Common myeloid progenitor, CD34-positive (primary cell): ENCODE results near the gene PCP4L1.

Experiments
- CTCF ChIA-PET: fragments of 350-600 bp; sonication (Branson Sonifier 250); formaldehyde crosslinking; loops from one replicate; lab custom pipeline; 2021; ENCODE audit warnings: antibody characterized with exemption; lab: Charles Lee
- POLR2A ChIA-PET: fragments of 350-600 bp; sonication (Branson Sonifier 250); formaldehyde crosslinking; loops from one replicate; lab custom pipeline; 2021; ENCODE audit warnings: antibody characterized with exemption; lab: Charles Lee
- DNase-seq, 3 donors: peaks; one replicate each; pipeline versions ENCODE4 v3.0.0 to v3.0.0-alpha.2; 2013
- H3K27ac ChIP-seq, 2 experiments: 1 replicate in 1 of 2; 2 replicates in 1 of 2; pipeline ENCODE4 v1.7.0; 2013; ENCODE audit warnings: inconsistent platforms in 2 of 2, low read length in 2 of 2, mild to moderate bottlenecking in 2 of 2, low read depth in 1 of 2, moderate library complexity in 1 of 2; ENCODE audit not compliant: severe bottlenecking in 2 of 2, insufficient read depth in 1 of 2, poor library complexity in 1 of 2
- H3K27me3 ChIP-seq, 5 experiments: replicated peaks in 2 of 5; 1 replicate in 3 of 5; 2 replicates in 2 of 5; pipeline versions ENCODE4 v1.6.1 to v1.7.0; 2013; ENCODE audit warnings: low read length in 4 of 5, mild to moderate bottlenecking in 2 of 5, moderate library complexity in 2 of 5, inconsistent platforms in 1 of 5; ENCODE audit not compliant: insufficient read depth in 5 of 5, control insufficient read depth in 4 of 5
- H3K36me3 ChIP-seq, 4 experiments: 1 replicate in 2 of 4; 2 replicates in 2 of 4; pipeline versions ENCODE4 v1.6.1 to v1.7.0; 2013; ENCODE audit warnings: low read length in 3 of 4, control low read depth in 1 of 4, mild to moderate bottlenecking in 1 of 4; ENCODE audit not compliant: control insufficient read depth in 4 of 4, insufficient read depth in 4 of 4
- H3K4me1 ChIP-seq, 4 experiments: 1 replicate in 3 of 4; 2 replicates in 1 of 4; pipeline versions ENCODE4 v1.6.1 to v1.7.1; 2013; ENCODE audit warnings: low read length in 3 of 4, mild to moderate bottlenecking in 3 of 4, control low read depth in 1 of 4, inconsistent platforms in 1 of 4, moderate library complexity in 1 of 4; ENCODE audit not compliant: control insufficient read depth in 4 of 4, insufficient read depth in 4 of 4; ENCODE audit errors: control extremely low read depth in 1 of 4
- H3K4me3 ChIP-seq, 7 experiments: 1 replicate in 4 of 7; 2 replicates in 3 of 7; pipeline versions ENCODE4 v1.5.1 to v1.7.0; 2013; ENCODE audit warnings: mild to moderate bottlenecking in 7 of 7, low read length in 6 of 7, moderate library complexity in 6 of 7, inconsistent platforms in 2 of 7, low read depth in 2 of 7, control low read depth in 1 of 7; ENCODE audit not compliant: insufficient read depth in 4 of 7, control insufficient read depth in 1 of 7; ENCODE audit errors: extremely low read depth in 1 of 7
- H3K9me3 ChIP-seq, 5 experiments: 1 replicate in 4 of 5; 2 replicates in 1 of 5; pipeline versions ENCODE4 v1.6.1 to v1.7.1; 2013; ENCODE audit warnings: low read length in 4 of 5, mild to moderate bottlenecking in 2 of 5, inconsistent platforms in 1 of 5, low read depth in 1 of 5, moderate library complexity in 1 of 5; ENCODE audit not compliant: control insufficient read depth in 4 of 5, insufficient read depth in 2 of 5; ENCODE audit errors: control extremely low read depth in 1 of 5
- WGBS: methylation state at CpG from one replicate; pipeline ENCODE4 v1.1.5; 2013; ENCODE audit not compliant: insufficient coverage; 5-methylcytosine and 5-hydroxymethylcytosine counted together

The PCP4L1 gene

GRCh38 chr1:161307892-161308638 is 49.5 kb downstream of the PCP4L1 start:
- ChIA-PET CTCF (interaction anchor here (0.6 to 2.3 kb wide), 9 partner anchors 10 to 95 kb away, joined by 3 to 15 read pairs (median 3); partner anchors contain the start of genes CFAP126, FCER1G and TOMM40L), POLR2A (no interaction called here)
- Histone ChIP-seq H3K4me1 (peaks cover 9 to 44% (median 30%) of the 10 kb centered on the region in 4 experiments), H3K36me3 (no peaks in the 10 kb centered on the region), H3K27ac (no peak overlapping the region), H3K27me3 (no peaks in the 10 kb centered on the region), H3K4me3 (no peak overlapping the region), H3K9me3 (no peaks in the 10 kb centered on the region)
- WGBS = 93% methylated on average over 2 of the region's 2 CpGs
- DNase-seq = no peak

- Histone ChIP-seq H3K27me3 (no peaks in the 10 kb centered on the region), H3K4me3 (no peak within 1 kb of the TSS), H3K27ac (no peak within 1 kb of the TSS), H3K36me3 (no peaks in the 10 kb centered on the region), H3K4me1 (peaks cover under 1 to 40% (median 24%) of the 10 kb centered on the region in 4 experiments), H3K9me3 (no peaks in the 10 kb centered on the region)
- POLR2A ChIA-PET = no interaction called here
- DNase-seq = no peak
- CTCF ChIA-PET = interaction anchor here (0.9 kb wide), 1 partner anchor 99 kb away, joined by 3 read pairs; no protein-coding TSS in a partner anchor
- WGBS = no CpG with 5 or more reads among the region's 2 CpGs
These were observed 51.3 kb downstream of the PCP4L1 start, which contains the start of gene MPZ for GRCh38 chr1:161309868-161310267. TSS of gene MPZ (minus strand) at chr1:161309968. CDS start at chr1:161309905, 63 bp downstream.

GRCh38 chr1:161311595-161312181 is 53.1 kb downstream of the PCP4L1 start:
- Histone ChIP-seq H3K27ac (no peak overlapping the region), H3K4me3 (no peak overlapping the region), H3K4me1 (peaks cover 5 to 31% (median 19%) of the 10 kb centered on the region in 4 experiments), H3K36me3 (no peaks in the 10 kb centered on the region), H3K9me3 (no peaks in the 10 kb centered on the region), H3K27me3 (no peaks in the 10 kb centered on the region)
- ChIA-PET POLR2A (no interaction called here), CTCF (interaction anchor here (1.1 to 3.5 kb wide), 3 partner anchors 10 to 101 kb away, joined by 3 to 12 read pairs (median 7); no protein-coding TSS in a partner anchor)
- 100% methylated on average over 1 of the region's 4 CpGs for WGBS
- no peak for DNase-seq

GRCh38 chr1:161313554-161314200 is 55.1 kb downstream of the PCP4L1 start:
- Histone ChIP-seq H3K36me3 (peaks cover 0 to 2% (median 1%) of the 10 kb centered on the region in 4 experiments), H3K9me3 (no peaks in the 10 kb centered on the region), H3K27ac (peak overlapping the region; percentile 98 to 99), H3K27me3 (no peaks in the 10 kb centered on the region), H3K4me3 (peak overlapping the region; percentile 84 to 99 (median 95)), H3K4me1 (peaks cover 5 to 19% (median 13%) of the 10 kb centered on the region in 4 experiments)
- CTCF ChIA-PET = interaction anchor here (0.8 to 3.5 kb wide), 16 partner anchors 9 to 152 kb away, joined by 3 to 12 read pairs (median 6); partner anchors contain the start of genes CFAP126 and TOMM40L
- no peak for DNase-seq
- 24% methylated on average over 18 of the region's 28 CpGs for WGBS
- POLR2A ChIA-PET = interaction anchor here (0.6 to 2.3 kb wide), 3 partner anchors 8 to 89 kb away, joined by 3 to 14 read pairs (median 9); partner anchors contain the start of gene TOMM40L

- H3K27ac ChIP-seq = peak within 1 kb of the TSS; percentile 98 to 99
- no peaks in the 10 kb centered on the region for H3K27me3 ChIP-seq
- H3K4me1 ChIP-seq = peaks cover 5 to 19% (median 13%) of the 10 kb centered on the region in 4 experiments
- H3K36me3 ChIP-seq = peaks cover 0 to 5% (median 1%) of the 10 kb centered on the region in 4 experiments
- 0% methylated on average over 32 of the region's 45 CpGs for WGBS
- POLR2A ChIA-PET = interaction anchor here (0.6 to 2.3 kb wide), 3 partner anchors 9 to 89 kb away, joined by 3 to 14 read pairs (median 9); partner anchors contain the start of gene TOMM40L
- peak; percentile 92 to 97 (median 95) for DNase-seq
- H3K9me3 ChIP-seq = no peaks in the 10 kb centered on the region
- H3K4me3 ChIP-seq = peak within 1 kb of the TSS; percentile 84 to 99 (median 95)
- CTCF ChIA-PET = interaction anchor here (0.6 to 3.5 kb wide), 19 partner anchors 8 to 153 kb away, joined by 3 to 12 read pairs (median 4); partner anchors contain the start of genes CFAP126 and TOMM40L
These were observed 55.8 kb downstream of the PCP4L1 start, which contains the start of gene SDHC for GRCh38 chr1:161314201-161314981. TSS of gene SDHC (plus strand) at chr1:161314381. CDS start at chr1:161314406, 25 bp downstream.
